Right lobe of liver (tissue), 6 donors: Measurements from ENCODE around the gene GAA. TPM values are rescaled to one million over a fixed set of nuclear protein-coding genes. Genes with fewer than 3 reads are reported as not detected.

Experiments used
- ATAC-seq, 4 donors: fragments of 200-7000 bp; cut with Tn5 transposase; one replicate each; pipeline ENCODE4 v1.9.1; 2020; ENCODE audit warnings: mild to moderate bottlenecking in 4 of 4, moderate library complexity in 4 of 4
- DNase-seq, 3 donors: peaks; one replicate each; pipeline ENCODE4 v3.0.0-alpha.2; 2020
- H3K27ac ChIP-seq, 3 donors: fragments of 200-600 bp; one replicate each; pipeline ENCODE4 v1.8.0; 2022
- H3K27me3 ChIP-seq, 2 donors: fragments of 200-600 bp; one replicate each; pipeline ENCODE4 v1.8.0; 2022
- H3K36me3 ChIP-seq, 4 donors: fragments of 200-600 bp; sonication (generic) in 1 of 4; one replicate each; pipeline versions ENCODE4 v1.5.1 to v1.8.0; 2017 to 2022; ENCODE audit warnings: control low read depth in 1 of 4
- H3K4me1 ChIP-seq, 4 donors: fragments of 200-600 bp; sonication (generic) in 1 of 4; one replicate each; pipeline versions ENCODE4 v1.5.1 to v1.8.0; 2017 to 2022; ENCODE audit warnings: control low read depth in 1 of 4
- H3K4me3 ChIP-seq, 3 donors: fragments of 200-600 bp; one replicate each; pipeline ENCODE4 v1.8.0; 2022
- H3K9me3 ChIP-seq, 4 donors: fragments of 200-600 bp; sonication (generic) in 1 of 4; one replicate each; pipeline versions ENCODE4 v1.5.1 to v1.8.0; 2017 to 2022; ENCODE audit warnings: control low read depth in 1 of 4
- CTCF ChIP-seq, 4 donors: fragments of 200-600 bp in 3 of 4; fragments of 450-650 bp in 1 of 4; IDR thresholded peaks; one replicate each; pipeline versions ENCODE4 v1.5.1 to v1.8.0; 2016 to 2022; ENCODE audit warnings: antibody characterized with exemption in 4 of 4, mild to moderate bottlenecking in 2 of 4
- POLR2A ChIP-seq: fragments of 450-650 bp; IDR thresholded peaks from one replicate; pipeline ENCODE4 v1.6.1; 2017; ENCODE audit warnings: antibody characterized with exemption, mild to moderate bottlenecking
- WGBS: methylation state at CpG from one replicate; pipeline ENCODE4 v1.1.6; 2018; ENCODE audit warnings: low coverage, low lambda C conversion rate; ENCODE audit not compliant: insufficient coverage; ENCODE audit errors: missing lambda C conversion rate; 5-methylcytosine and 5-hydroxymethylcytosine counted together
- intact Hi-C, 2 donors: fragments of 100-400 bp; cut with DNase I; formaldehyde crosslinking; loops; one replicate each; pipeline versions ENCODE4 v1.11.2 to v1.14.1; 2022
- total RNA-seq, 6 experiments: library from RNA; depleted of rRNA in 2 of 6; stranded (reverse); fragments of >200 nt in 2 of 6; fragmentation: NEBNext Ultra II Directional in 3 of 6; extraction: Animal tissue kit (Norgen Biotek cat#: 25700) in 3 of 6; gene quantifications; one replicate each; pipeline versions ENCODE4 v1.1.0 to v1.2.4, GENCODE V29; 2016 to 2023
- donor health status: DM: no; HTN: yes; CAD: no.
- donor health status: DM: no; HTN: no; CAD: no.
- donor health status: DM: no; HTN: no; CAD: no.
- donor health status: DM: no; HTN: yes; CAD: no.
- donor health status: DM: no; HTN: yes; CAD: no.

Gene GAA
- total RNA-seq, 6 experiments from 2014 or later = 42.7 to 94.1 (median 71.0) TPM

DNA sequence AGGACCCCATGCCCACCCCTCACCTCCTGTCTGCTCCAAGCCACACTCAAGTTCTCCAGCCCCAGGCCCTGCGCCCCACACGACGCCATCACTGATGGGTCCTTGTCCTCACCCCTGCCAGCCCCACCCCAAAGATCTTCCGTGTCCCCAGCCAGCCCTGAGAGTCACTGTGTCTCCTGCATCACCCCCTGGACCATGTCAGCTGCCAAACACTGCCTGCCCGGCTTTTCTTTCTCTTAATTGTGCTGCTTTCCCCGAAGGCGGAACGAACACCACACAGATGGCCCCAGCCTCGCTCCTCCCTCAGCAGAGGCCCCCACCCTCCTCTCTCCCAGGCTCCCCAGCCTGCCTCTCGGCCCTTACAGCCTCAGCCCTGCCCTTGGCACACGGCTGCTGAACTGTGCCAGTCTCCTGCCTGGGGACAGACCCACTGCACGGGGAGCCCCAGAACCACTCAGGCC, 4.8 kb upstream of the GAA start:
- intact Hi-C loops = loop anchor here in 1 of 2 donors (10.0 kb wide), 1 partner anchor 148 kb away; no protein-coding TSS in a partner anchor
- Histone ChIP-seq H3K9me3 (no peaks in the 10 kb centered on the region), H3K27me3 (no peaks in the 10 kb centered on the region), H3K4me3 (no peak overlapping the region), H3K27ac (no peak overlapping the region), H3K36me3 (no peaks in the 10 kb centered on the region), H3K4me1 (no peaks in the 10 kb centered on the region)
- 90% methylated on average over 5 of the region's 12 CpGs for WGBS
- ATAC-seq (no peak), DNase-seq (no peak)
- TF ChIP-seq POLR2A (no peak), CTCF (IDR thresholded peaks at IDR 0.05) (no peak)

DNA sequence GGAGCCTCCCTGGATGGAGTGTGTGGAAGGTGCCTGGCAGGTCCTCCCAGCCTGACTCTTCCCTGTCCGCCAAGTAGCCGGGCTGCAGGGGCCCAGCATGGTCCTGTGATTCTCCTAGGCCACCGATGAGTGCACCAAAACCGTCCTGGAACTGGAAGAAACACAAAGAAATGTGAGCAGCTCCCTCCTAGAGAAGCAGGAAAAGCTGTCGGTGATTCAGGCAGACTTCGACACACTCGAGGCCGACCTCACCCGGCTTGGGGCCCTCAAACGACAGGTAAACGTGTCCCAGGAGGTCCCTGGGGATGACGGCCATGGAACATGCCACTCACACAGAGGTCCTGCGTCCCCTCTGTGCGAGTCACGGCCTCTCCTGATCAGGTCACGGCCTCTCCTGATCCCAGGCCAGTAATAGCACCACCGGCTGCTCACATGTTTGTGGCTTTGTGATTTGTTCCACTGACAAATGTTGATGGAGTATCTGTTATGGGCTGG, 4.2 kb upstream of the GAA start:
- no peak overlapping the region for H3K27ac ChIP-seq
- no peaks in the 10 kb centered on the region for H3K36me3 ChIP-seq
- ATAC-seq = no peak
- intact Hi-C loops = loop anchor here in 1 of 2 donors (10.0 kb wide), 1 partner anchor 148 kb away; no protein-coding TSS in a partner anchor
- 73% methylated on average over 6 of the region's 17 CpGs for WGBS
- DNase-seq = no peak
- TF ChIP-seq CTCF (IDR thresholded peaks at IDR 0.05) = no peak
- no peak for TF ChIP-seq POLR2A
- H3K4me1 ChIP-seq = no peaks in the 10 kb centered on the region
- no peaks in the 10 kb centered on the region for H3K9me3 ChIP-seq
- H3K4me3 ChIP-seq = no peak overlapping the region
- no peaks in the 10 kb centered on the region for H3K27me3 ChIP-seq

DNA sequence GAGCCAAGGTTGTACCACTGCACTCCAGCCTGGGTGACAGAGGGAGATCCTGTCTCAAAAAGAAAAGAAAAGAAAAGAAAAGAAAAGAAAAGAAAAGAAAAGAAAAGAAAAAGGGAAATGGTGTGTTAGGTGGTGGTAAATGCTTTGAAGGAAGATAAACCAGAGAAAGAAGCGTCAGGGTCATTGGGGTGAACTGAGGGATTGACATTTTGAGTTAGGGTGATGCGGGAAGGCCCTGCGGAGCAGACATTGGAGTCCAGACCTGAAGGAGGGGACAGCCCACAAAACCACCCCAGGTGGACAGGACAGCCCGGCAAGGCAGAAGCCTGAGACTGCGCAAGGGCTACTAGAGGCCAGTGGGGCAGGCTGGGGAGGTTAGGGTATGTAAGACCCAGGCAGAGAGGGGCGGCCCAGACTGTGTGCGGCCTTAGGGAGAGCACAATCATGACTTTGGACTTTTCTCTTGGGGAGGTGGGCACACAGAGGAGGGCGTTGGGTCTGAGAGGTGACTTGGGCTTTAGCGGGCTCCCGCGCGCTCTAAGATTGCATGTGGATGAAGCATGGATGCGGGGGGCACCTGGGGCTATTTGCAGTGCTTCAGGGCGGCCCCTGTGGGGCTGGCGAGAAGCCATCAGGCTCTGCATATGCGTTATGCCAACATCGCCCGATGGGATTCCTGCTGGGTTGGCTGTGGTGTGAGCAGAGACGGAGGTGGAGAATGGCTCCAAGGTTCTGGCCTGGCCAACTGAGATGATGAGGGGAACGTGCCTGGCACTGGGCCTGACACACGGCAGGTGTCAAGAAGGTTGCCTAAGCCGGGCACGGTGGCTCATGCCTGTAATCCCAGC, 3.3 kb upstream of the GAA start:
- Histone ChIP-seq H3K27ac (no peak overlapping the region), H3K9me3 (no peaks in the 10 kb centered on the region), H3K4me1 (no peaks in the 10 kb centered on the region), H3K27me3 (no peaks in the 10 kb centered on the region), H3K36me3 (no peaks in the 10 kb centered on the region), H3K4me3 (no peak overlapping the region)
- intact Hi-C loops = loop anchor here in 1 of 2 donors (10.0 kb wide), 1 partner anchor 147 kb away; no protein-coding TSS in a partner anchor
- DNase-seq = peak in 1 of 3 donors; percentile 47
- WGBS = 89% methylated on average over 7 of the region's 23 CpGs
- no peak for ATAC-seq
- TF ChIP-seq CTCF (IDR thresholded peaks at IDR 0.05) = no peak

GRCh38 chr17:80099291-80100034, 1.9 kb upstream of the GAA start:
- TF ChIP-seq POLR2A (no peak), CTCF (IDR thresholded peaks at IDR 0.05) (no peak)
- no peaks in the 10 kb centered on the region for H3K9me3 ChIP-seq
- H3K27me3 ChIP-seq = no peaks in the 10 kb centered on the region
- ATAC-seq (no peak), DNase-seq (no peak)
- no peak overlapping the region for H3K4me3 ChIP-seq
- no peaks in the 10 kb centered on the region for H3K36me3 ChIP-seq
- intact Hi-C loops = loop anchor here in 1 of 2 donors (10.0 kb wide), 1 partner anchor 145 kb away; no protein-coding TSS in a partner anchor
- H3K4me1 ChIP-seq = no peaks in the 10 kb centered on the region
- no peak overlapping the region for H3K27ac ChIP-seq
- 86% methylated on average over 17 of the region's 27 CpGs for WGBS
